ENCODE measurements around the gene KRTAP9-4. TPM values are rescaled to one million over a fixed set of nuclear protein-coding genes. Genes with fewer than 3 reads are reported as not detected.
"Not testable (repeated sequence)": the region's sequence is repeated elsewhere in the genome, so short reads cannot be mapped to it uniquely, and the experiment has no call there.

KRTAP9-4 gene
- total RNA-seq, 5 donors from 2014 or later (not counting 1 experiment from before 2014, with no cell fraction given): not detected

- H3K36me3 ChIP-seq (ENCODE audit: control insufficient read depth in 2 of 2, extremely low read depth in 1 of 2, insufficient read depth in 1 of 2, low read length in 1 of 2); CTCF ChIA-PET; H3K4me3 Mint-ChIP-seq; H3K27me3 ChIP-seq (replicated peaks in 1 of 2; ENCODE audit: control insufficient read depth in 2 of 2, extremely low read depth in 1 of 2, insufficient read depth in 2 of 2, low read length in 1 of 2); H3K27ac ChIP-seq (ENCODE audit: low read length); H3K27me3 Mint-ChIP-seq; H3K4me1 ChIP-seq (ENCODE audit: control insufficient read depth in 1 of 2, extremely low read depth in 1 of 2, insufficient read depth in 2 of 2, low read length in 2 of 2); H3K36me3 Mint-ChIP-seq; ATAC-seq (replicated peaks in 1 of 4); H3K9me3 Mint-ChIP-seq; DNase-seq; H3K9me3 ChIP-seq; H3K27ac Mint-ChIP-seq; POLR2A ChIA-PET; H3K4me3 ChIP-seq (ENCODE audit: control insufficient read depth in 1 of 2, extremely low read depth in 1 of 2, low read length in 1 of 2): not testable (repeated sequence)
- H3K4me1 Mint-ChIP-seq: peaks cover 0 to 17% (median 3%) of the 10 kb centered on the region in 3 donors
- WGBS (ENCODE audit: insufficient coverage): 85% methylated on average over 2 of the region's 4 CpGs
Measured at GRCh38 chr17:41226598-41227095, 22.8 kb upstream of the KRTAP9-4 start, which contains the start of gene KRTAP9-2. Gene KRTAP9-2 (plus strand): TSS chr17:41226648. CDS start chr17:41226655, 7 bp downstream.

GRCh38 chr17:41230094-41230493, 19.4 kb upstream of the KRTAP9-4 start:
- no peak overlapping the region for H3K27ac Mint-ChIP-seq
- Histone ChIP-seq H3K9me3 (no peaks in the 10 kb centered on the region), H3K36me3 (ENCODE audit: control insufficient read depth in 2 of 2, extremely low read depth in 1 of 2, insufficient read depth in 1 of 2, low read length in 1 of 2) (no peaks in the 10 kb centered on the region), H3K4me3 (ENCODE audit: control insufficient read depth in 1 of 2, extremely low read depth in 1 of 2, low read length in 1 of 2) (no peak overlapping the region), H3K4me1 (ENCODE audit: control insufficient read depth in 1 of 2, extremely low read depth in 1 of 2, insufficient read depth in 2 of 2, low read length in 2 of 2) (no peaks in the 10 kb centered on the region), H3K27me3 (replicated peaks in 1 of 2; ENCODE audit: control insufficient read depth in 2 of 2, extremely low read depth in 1 of 2, insufficient read depth in 2 of 2, low read length in 1 of 2) (peaks cover 2% of the 10 kb centered on the region in 2 experiments), H3K27ac (ENCODE audit: low read length) (no peak overlapping the region)
- no peak overlapping the region for H3K4me3 Mint-ChIP-seq
- POLR2A ChIA-PET: no interaction called here
- H3K4me1 Mint-ChIP-seq: peaks cover 0 to 18% (median 3%) of the 10 kb centered on the region in 3 donors
- no peaks in the 10 kb centered on the region for H3K36me3 Mint-ChIP-seq
- peaks cover 15 to 18% of the 10 kb centered on the region in 2 donors for H3K27me3 Mint-ChIP-seq
- no peak for ATAC-seq (replicated peaks in 1 of 4)
- no peak for DNase-seq
- CTCF ChIA-PET: interaction anchor here in 1 of 2 donors (1.1 kb wide), 1 partner anchor 92 kb away, joined by 3 read pairs; no protein-coding TSS in a partner anchor
- H3K9me3 Mint-ChIP-seq: no peaks in the 10 kb centered on the region

DNA sequence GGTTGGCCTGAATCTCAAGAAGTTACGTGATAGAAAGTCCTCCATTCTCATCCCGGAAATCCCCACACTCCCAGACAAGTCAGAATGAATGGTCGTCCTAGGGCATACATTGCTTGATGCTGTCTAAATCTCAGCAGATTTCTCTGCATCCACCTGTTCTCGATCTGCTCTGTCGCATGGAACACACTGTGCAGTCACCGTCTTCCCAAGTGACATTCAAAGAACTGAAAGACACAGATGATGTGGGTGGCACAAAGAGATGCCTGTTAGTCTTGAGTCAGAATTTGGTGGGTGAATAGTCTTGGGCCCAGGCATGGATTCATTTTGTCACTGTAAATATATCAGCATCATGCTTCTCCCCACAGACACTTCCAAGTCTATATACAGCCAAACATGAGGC, 17.8 kb upstream of the KRTAP9-4 start:
- peaks cover 0 to 26% (median 3%) of the 10 kb centered on the region in 3 donors for H3K4me1 Mint-ChIP-seq
- ChIA-PET POLR2A (no interaction called here), CTCF (no interaction called here)
- Histone ChIP-seq H3K9me3 (no peaks in the 10 kb centered on the region), H3K36me3 (ENCODE audit: control insufficient read depth in 2 of 2, extremely low read depth in 1 of 2, insufficient read depth in 1 of 2, low read length in 1 of 2) (no peaks in the 10 kb centered on the region), H3K27ac (ENCODE audit: low read length) (no peak overlapping the region), H3K4me1 (ENCODE audit: control insufficient read depth in 1 of 2, extremely low read depth in 1 of 2, insufficient read depth in 2 of 2, low read length in 2 of 2) (no peaks in the 10 kb centered on the region), H3K4me3 (ENCODE audit: control insufficient read depth in 1 of 2, extremely low read depth in 1 of 2, low read length in 1 of 2) (no peak overlapping the region), H3K27me3 (replicated peaks in 1 of 2; ENCODE audit: control insufficient read depth in 2 of 2, extremely low read depth in 1 of 2, insufficient read depth in 2 of 2, low read length in 1 of 2) (peaks cover 0 to 2% of the 10 kb centered on the region in 2 experiments)
- H3K36me3 Mint-ChIP-seq: no peaks in the 10 kb centered on the region
- no peak overlapping the region for H3K27ac Mint-ChIP-seq
- H3K4me3 Mint-ChIP-seq: no peak overlapping the region
- no peaks in the 10 kb centered on the region for H3K9me3 Mint-ChIP-seq
- peaks cover 24 to 27% of the 10 kb centered on the region in 2 donors for H3K27me3 Mint-ChIP-seq
- WGBS (ENCODE audit: insufficient coverage): 93% methylated on average over 6 of the region's 6 CpGs
- no peak for ATAC-seq (replicated peaks in 1 of 4)
- DNase-seq: no peak

DNA sequence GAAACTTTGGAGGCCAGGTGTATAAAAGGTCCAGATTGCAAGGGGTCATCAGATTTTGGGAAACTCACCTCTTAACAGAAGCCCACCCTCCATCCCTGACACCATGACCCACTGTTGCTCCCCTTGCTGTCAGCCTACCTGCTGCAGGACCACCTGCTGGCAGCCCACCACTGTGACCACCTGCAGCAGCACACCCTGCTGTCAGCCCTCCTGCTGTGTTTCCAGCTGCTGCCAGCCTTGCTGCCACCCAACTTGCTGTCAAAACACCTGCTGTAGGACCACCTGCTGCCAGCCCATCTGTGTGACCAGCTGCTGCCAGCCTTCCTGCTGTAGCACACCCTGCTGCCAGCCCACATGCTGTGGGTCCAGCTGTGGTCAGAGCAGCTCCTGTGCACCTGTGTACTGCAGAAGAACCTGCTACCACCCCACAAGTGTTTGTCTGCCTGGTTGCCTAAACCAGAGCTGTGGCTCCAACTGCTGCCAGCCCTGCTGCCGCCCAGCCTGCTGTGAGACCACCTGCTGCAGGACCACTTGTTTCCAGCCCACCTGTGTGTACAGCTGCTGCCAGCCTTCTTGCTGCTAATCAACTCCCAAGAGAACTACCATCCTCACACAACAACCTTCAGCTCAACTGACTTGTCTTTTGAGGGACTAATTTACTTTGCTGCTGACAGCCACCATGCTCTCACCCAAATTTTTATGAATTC, 16.9 kb upstream of the KRTAP9-4 start, which contains the start of gene KRTAP9-3:
Gene KRTAP9-3, plus strand, starts transcription at position 51 of the 707 bp plus-strand sequence. Its CDS starts 53 bp downstream, at position 104.
- 100% methylated on average over 1 of the region's 1 CpG for WGBS (ENCODE audit: insufficient coverage)
- H3K27ac ChIP-seq (ENCODE audit: low read length); H3K4me1 ChIP-seq (ENCODE audit: control insufficient read depth in 1 of 2, extremely low read depth in 1 of 2, insufficient read depth in 2 of 2, low read length in 2 of 2); H3K4me3 ChIP-seq (ENCODE audit: control insufficient read depth in 1 of 2, extremely low read depth in 1 of 2, low read length in 1 of 2); POLR2A ChIA-PET; ATAC-seq (replicated peaks in 1 of 4); H3K9me3 Mint-ChIP-seq; DNase-seq; H3K27ac Mint-ChIP-seq; H3K9me3 ChIP-seq; H3K4me3 Mint-ChIP-seq; H3K36me3 Mint-ChIP-seq; H3K36me3 ChIP-seq (ENCODE audit: control insufficient read depth in 2 of 2, extremely low read depth in 1 of 2, insufficient read depth in 1 of 2, low read length in 1 of 2); CTCF ChIA-PET; H3K27me3 ChIP-seq (replicated peaks in 1 of 2; ENCODE audit: control insufficient read depth in 2 of 2, extremely low read depth in 1 of 2, insufficient read depth in 2 of 2, low read length in 1 of 2): not testable (repeated sequence)
- peaks cover 24 to 27% of the 10 kb centered on the region in 2 donors for H3K27me3 Mint-ChIP-seq
- peaks cover 0 to 26% (median 3%) of the 10 kb centered on the region in 3 donors for H3K4me1 Mint-ChIP-seq

- H3K27me3 ChIP-seq (replicated peaks in 1 of 2; ENCODE audit: control insufficient read depth in 2 of 2, extremely low read depth in 1 of 2, insufficient read depth in 2 of 2, low read length in 1 of 2); DNase-seq; H3K27ac Mint-ChIP-seq; CTCF ChIA-PET; H3K9me3 Mint-ChIP-seq; ATAC-seq (replicated peaks in 1 of 4); H3K27ac ChIP-seq (ENCODE audit: low read length); H3K4me3 ChIP-seq (ENCODE audit: control insufficient read depth in 1 of 2, extremely low read depth in 1 of 2, low read length in 1 of 2); H3K36me3 Mint-ChIP-seq; H3K36me3 ChIP-seq (ENCODE audit: control insufficient read depth in 2 of 2, extremely low read depth in 1 of 2, insufficient read depth in 1 of 2, low read length in 1 of 2); H3K4me3 Mint-ChIP-seq; H3K9me3 ChIP-seq; H3K4me1 ChIP-seq (ENCODE audit: control insufficient read depth in 1 of 2, extremely low read depth in 1 of 2, insufficient read depth in 2 of 2, low read length in 2 of 2); POLR2A ChIA-PET: not testable (repeated sequence)
- 68% methylated on average over 2 of the region's 4 CpGs for WGBS (ENCODE audit: insufficient coverage)
- Mint-ChIP-seq H3K27me3 (peaks cover 30% of the 10 kb centered on the region in 2 donors), H3K4me1 (peaks cover 0 to 17% (median 0%) of the 10 kb centered on the region in 3 donors)
Measured at GRCh38 chr17:41237116-41237515, 12.4 kb upstream of the KRTAP9-4 start.

DNA sequence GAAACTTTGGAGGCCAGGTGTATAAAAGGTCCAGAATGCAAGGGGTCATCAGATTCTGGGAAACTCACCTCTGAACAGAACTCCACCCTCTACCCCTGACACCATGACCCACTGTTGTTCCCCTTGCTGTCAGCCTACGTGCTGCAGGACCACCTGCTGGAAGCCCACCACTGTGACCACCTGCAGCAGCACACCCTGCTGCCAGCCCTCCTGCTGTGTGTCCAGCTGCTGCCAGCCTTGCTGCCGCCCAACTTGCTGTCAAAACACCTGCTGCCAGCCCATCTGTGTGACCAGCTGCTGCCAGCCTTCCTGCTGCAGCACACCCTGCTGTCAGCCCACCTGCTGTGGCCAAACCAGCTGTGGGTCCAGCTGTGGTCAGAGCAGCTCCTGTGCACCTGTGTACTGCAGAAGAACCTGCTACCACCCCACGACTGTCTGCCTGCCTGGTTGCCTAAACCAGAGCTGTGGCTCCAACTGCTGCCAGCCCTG, 11.5 kb upstream of the KRTAP9-4 start, which contains the start of gene KRTAP9-8:
Gene KRTAP9-8, plus strand, starts transcription at position 51 of the 489 bp plus-strand sequence. Its CDS starts 53 bp downstream, at position 104.
- H3K36me3 ChIP-seq (ENCODE audit: control insufficient read depth in 2 of 2, extremely low read depth in 1 of 2, insufficient read depth in 1 of 2, low read length in 1 of 2); POLR2A ChIA-PET; H3K9me3 Mint-ChIP-seq; DNase-seq; H3K4me3 ChIP-seq (ENCODE audit: control insufficient read depth in 1 of 2, extremely low read depth in 1 of 2, low read length in 1 of 2); H3K9me3 ChIP-seq; ATAC-seq (replicated peaks in 1 of 4); H3K4me1 ChIP-seq (ENCODE audit: control insufficient read depth in 1 of 2, extremely low read depth in 1 of 2, insufficient read depth in 2 of 2, low read length in 2 of 2); H3K27ac Mint-ChIP-seq; H3K27ac ChIP-seq (ENCODE audit: low read length); H3K27me3 ChIP-seq (replicated peaks in 1 of 2; ENCODE audit: control insufficient read depth in 2 of 2, extremely low read depth in 1 of 2, insufficient read depth in 2 of 2, low read length in 1 of 2); H3K36me3 Mint-ChIP-seq; CTCF ChIA-PET; H3K4me3 Mint-ChIP-seq: not testable (repeated sequence)
- peaks cover 27 to 28% of the 10 kb centered on the region in 2 donors for H3K27me3 Mint-ChIP-seq
- H3K4me1 Mint-ChIP-seq: peaks cover 0 to 15% (median 0%) of the 10 kb centered on the region in 3 donors
- WGBS (ENCODE audit: insufficient coverage): 70% methylated on average over 2 of the region's 3 CpGs
